Spleen (tissue), 11 donors: ENCODE data around the gene TRIM26. TPM values are rescaled to one million over a fixed set of nuclear protein-coding genes. Genes with fewer than 3 reads are reported as not detected.
A peak's percentile ranks its signal among the peaks of the same experiment; 100 is the strongest.

Experiments
- DNase-seq: peaks from one replicate; pipeline ENCODE4 v3.0.0-alpha.2; 2020
- H3K27ac ChIP-seq, 8 donors: fragments of 200-600 bp; sonication (generic) in 7 of 8; 1 replicate in 4 of 8; 2 replicates in 4 of 8; pipeline versions ENCODE4 v1.5.0 to v1.8.0; 2016 to 2021; ENCODE audit warnings: inconsistent platforms in 4 of 8, mild to moderate bottlenecking in 4 of 8, moderate library complexity in 1 of 8
- H3K27me3 ChIP-seq, 7 donors: fragments of 200-600 bp; sonication (generic) in 6 of 7; replicated peaks in 1 of 7; 1 replicate in 4 of 7; 2 replicates in 3 of 7; pipeline versions ENCODE4 v1.5.0 to v1.8.0; 2016 to 2021; ENCODE audit warnings: inconsistent platforms in 3 of 7, mild to moderate bottlenecking in 1 of 7
- H3K36me3 ChIP-seq, 6 donors: fragments of 200-600 bp; sonication (generic) in 5 of 6; 1 replicate in 4 of 6; 2 replicates in 2 of 6; pipeline versions ENCODE4 v1.5.0 to v1.8.0; 2016 to 2021; ENCODE audit warnings: inconsistent platforms in 2 of 6
- H3K4me1 ChIP-seq, 6 donors: fragments of 200-600 bp; sonication (generic) in 5 of 6; 1 replicate in 3 of 6; 2 replicates in 3 of 6; pipeline versions ENCODE4 v1.5.0 to v1.8.0; 2016 to 2021; ENCODE audit warnings: inconsistent platforms in 3 of 6
- H3K4me3 ChIP-seq, 8 donors: fragments of 200-600 bp; sonication (generic) in 7 of 8; 1 replicate in 4 of 8; 2 replicates in 4 of 8; pipeline versions ENCODE4 v1.5.0 to v1.8.0; 2016 to 2021; ENCODE audit warnings: inconsistent platforms in 4 of 8, mild to moderate bottlenecking in 4 of 8, moderate library complexity in 2 of 8
- H3K9me3 ChIP-seq, 8 donors: fragments of 200-600 bp; sonication (generic) in 7 of 8; 1 replicate in 4 of 8; 2 replicates in 4 of 8; pipeline versions ENCODE4 v1.5.0 to v1.8.0; 2016 to 2021; ENCODE audit warnings: inconsistent platforms in 4 of 8
- CTCF ChIP-seq, 11 experiments: fragments of 200-600 bp in 7 of 11; fragments of 450-650 bp in 4 of 11; sonication (generic) in 4 of 11; IDR thresholded peaks in 8 of 11; conservative IDR thresholded peaks in 3 of 11; 1 replicate in 7 of 11; 2 replicates in 4 of 11; pipeline versions ENCODE4 v1.4.0 to v1.8.0; 2016 to 2021; ENCODE audit warnings: antibody characterized with exemption in 11 of 11, inconsistent platforms in 4 of 11, mild to moderate bottlenecking in 1 of 11
- POLR2A ChIP-seq, 3 donors: fragments of 450-650 bp; IDR thresholded peaks; one replicate each; pipeline ENCODE4 v1.5.1; 2017; ENCODE audit warnings: antibody characterized with exemption in 3 of 3, mild to moderate bottlenecking in 1 of 3
- POLR2AphosphoS5 ChIP-seq, 3 donors: sonication (generic); formaldehyde crosslinking; IDR thresholded peaks; one replicate each; pipeline ENCODE4 v1.5.1; 2017; ENCODE audit warnings: antibody characterized with exemption in 3 of 3
- WGBS, 5 donors: extraction: QIAGEN DNeasy Blood & Tissue Kit in 3 of 5; methylation state at CpG; one replicate each; pipeline versions ENCODE4 v1.1.5 to v1.1.7; 2013 to 2018; 5-methylcytosine and 5-hydroxymethylcytosine counted together
- intact Hi-C: fragments of 100-400 bp; cut with DNase I; formaldehyde crosslinking; loops from one replicate; pipeline ENCODE4 v1.15.0; 2023; ENCODE audit warnings: low total_unique reads
- polyA plus RNA-seq, 3 donors: library from polyadenylated mRNA; stranded (reverse); fragments of 200-250 nt; gene quantifications; one replicate each; pipeline ENCODE4 v1.2.1, GENCODE V29; 2013
- total RNA-seq, 7 donors: library from RNA; depleted of rRNA in 3 of 7; stranded (reverse); fragments of >200 nt in 3 of 7; fragmentation: NEBNext Ultra II Directional in 4 of 7; extraction: Animal tissue kit (Norgen Biotek cat#: 25700) in 4 of 7; gene quantifications; one replicate each; pipeline versions ENCODE4 v1.1.0 to v1.2.1, GENCODE V29; 2016 to 2021
- donor health status: healthy with polysubstance abuse.
- donor health status: DM: no; HTN: no; CAD: no; lungs with moderate emphysema.
- donor health status: DM: no; HTN: no; CAD: no.
- donor health status: Bipolar disorder and iron deficiency.
- donor health status: healthy.
- donor health status: DM: no; HTN: no; CAD: no.
- donor health status: DM: yes; HTN: yes; CAD: no.

The TRIM26 gene
- total and polyA plus RNA-seq, 10 donors, result 22.6 to 64.3 (median 46.8) TPM

- Histone ChIP-seq H3K27me3 (no peaks in the 10 kb centered on the region), H3K4me3 (peak overlapping the region in 1 of 8 donors; percentile 34), H3K4me1 (peaks cover 11 to 83% (median 33%) of the 10 kb centered on the region in 6 donors), H3K27ac (peak overlapping the region in 6 of 8 donors; percentile 15 to 73 (median 38)), H3K9me3 (no peaks in the 10 kb centered on the region), H3K36me3 (peaks cover 7 to 69% (median 46%) of the 10 kb centered on the region in 6 donors)
- TF ChIP-seq POLR2AphosphoS5 (IDR thresholded peaks at IDR 0.05) (peak in 1 of 3 donors; percentile 42), CTCF (IDR thresholded peaks at IDR 0.05 in 8 of 11, conservative IDR thresholded peaks at IDR 0.05 in 3 of 11) (no peak), POLR2A (IDR thresholded peaks at IDR 0.05) (no peak)
- intact Hi-C loops, result no loop called here
- DNase-seq, result no peak
- 48 to 62% (median 53%) methylated on average over 6 of the region's 6 CpGs for WGBS, 5 donors
Observed at GRCh38 chr6:30200551-30201281, 12.5 kb downstream of the TRIM26 start.

- WGBS, 5 donors, result 89 to 96% (median 94%) methylated on average over 27 to 34 of the region's 34 CpGs
- TF ChIP-seq POLR2AphosphoS5 (IDR thresholded peaks at IDR 0.05) (peak in 1 of 3 donors; percentile 31), POLR2A (IDR thresholded peaks at IDR 0.05) (no peak)
- intact Hi-C loops, result no loop called here
- Histone ChIP-seq H3K36me3 (peaks cover 7 to 79% (median 66%) of the 10 kb centered on the region in 6 donors), H3K27me3 (no peaks in the 10 kb centered on the region), H3K27ac (no peak overlapping the region), H3K4me1 (peaks cover 11 to 60% (median 27%) of the 10 kb centered on the region in 6 donors), H3K9me3 (no peaks in the 10 kb centered on the region), H3K4me3 (no peak overlapping the region)
- no peak for DNase-seq
Observed at GRCh38 chr6:30198166-30199084, 14.8 kb downstream of the TRIM26 start.

GRCh38 chr6:30196376-30196775 is 16.8 kb downstream of the TRIM26 start:
- Histone ChIP-seq H3K9me3 (no peaks in the 10 kb centered on the region), H3K4me3 (no peak overlapping the region), H3K4me1 (peaks cover 3 to 39% (median 16%) of the 10 kb centered on the region in 6 donors), H3K27me3 (no peaks in the 10 kb centered on the region), H3K27ac (no peak overlapping the region), H3K36me3 (peaks cover 7 to 95% (median 77%) of the 10 kb centered on the region in 6 donors)
- TF ChIP-seq POLR2AphosphoS5 (IDR thresholded peaks at IDR 0.05) (peak in 2 of 3 donors; percentile 14 to 50), POLR2A (IDR thresholded peaks at IDR 0.05) (no peak)
- no peak for DNase-seq
- 96 to 98% (median 98%) methylated on average over 12 of the region's 12 CpGs for WGBS, 5 donors
- intact Hi-C loops, result no loop called here

GRCh38 chr6:30195951-30196350 is 17.3 kb downstream of the TRIM26 start:
- WGBS, 5 donors, result 86 to 100% (median 95%) methylated on average over 1 of the region's 1 CpG
- Histone ChIP-seq H3K36me3 (peaks cover 7 to 98% (median 81%) of the 10 kb centered on the region in 6 donors), H3K4me3 (no peak overlapping the region), H3K9me3 (no peaks in the 10 kb centered on the region), H3K27ac (no peak overlapping the region), H3K27me3 (no peaks in the 10 kb centered on the region), H3K4me1 (peaks cover 0 to 35% (median 12%) of the 10 kb centered on the region in 6 donors)
- intact Hi-C loops, result no loop called here
- TF ChIP-seq POLR2AphosphoS5 (IDR thresholded peaks at IDR 0.05) (no peak), POLR2A (IDR thresholded peaks at IDR 0.05) (no peak), CTCF (IDR thresholded peaks at IDR 0.05 in 8 of 11, conservative IDR thresholded peaks at IDR 0.05 in 3 of 11) (no peak)
- no peak for DNase-seq
